IPS-NIHi7 (cell line): Measurements from ENCODE around the gene USP9Y.

Experiments
- DNase-seq: peaks from one replicate; pipeline ENCODE4 v3.0.0; 2012; ENCODE audit warnings: mixed read lengths; ENCODE audit errors: extremely low spot score

The USP9Y gene

DNA sequence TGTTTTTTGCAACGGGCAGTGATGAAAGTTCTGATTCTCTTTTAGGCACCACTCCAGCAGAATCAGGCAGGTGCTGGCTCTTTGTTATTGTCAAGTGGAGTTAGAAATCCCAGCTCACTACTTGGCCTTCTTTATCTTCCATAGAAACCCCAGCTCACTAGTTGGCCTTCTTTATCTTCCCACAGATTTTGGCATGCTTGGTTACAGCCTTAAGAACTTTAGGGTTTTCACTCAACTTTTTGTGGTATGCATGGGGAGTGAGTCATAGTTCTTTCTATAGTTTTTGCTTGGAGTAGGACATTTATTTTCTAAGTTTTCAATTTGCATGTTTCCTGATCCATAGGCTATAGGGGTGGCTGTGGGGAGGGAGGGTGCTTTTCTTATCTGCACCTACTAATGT is 55.0 kb downstream of the USP9Y start:
- DNase-seq, result no peak

- DNase-seq, result no peak
Measured at GRCh38 chrY:12765976-12766375, 64.9 kb downstream of the USP9Y start.

- no peak for DNase-seq
Measured at GRCh38 chrY:12784521-12784920, 83.5 kb downstream of the USP9Y start.

DNA sequence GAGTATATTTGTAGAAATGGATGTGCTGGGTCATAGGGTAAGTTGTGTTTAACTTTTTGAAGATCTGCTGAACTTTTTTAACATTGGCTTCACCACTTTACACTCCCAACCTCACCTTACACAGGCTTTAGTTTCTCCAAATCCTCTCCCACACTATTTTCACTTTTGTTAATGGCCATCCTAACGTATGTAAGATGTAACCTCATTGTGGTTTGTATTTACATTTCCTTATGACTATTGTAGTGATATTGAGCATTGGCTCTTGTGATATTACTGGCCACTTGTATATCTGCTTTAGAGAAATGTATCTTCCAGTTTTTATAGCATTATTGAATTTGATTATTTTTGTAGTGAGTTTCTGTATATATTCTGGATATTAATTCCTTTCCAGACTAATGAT is 93.0 kb downstream of the USP9Y start:
- no peak for DNase-seq

DNA sequence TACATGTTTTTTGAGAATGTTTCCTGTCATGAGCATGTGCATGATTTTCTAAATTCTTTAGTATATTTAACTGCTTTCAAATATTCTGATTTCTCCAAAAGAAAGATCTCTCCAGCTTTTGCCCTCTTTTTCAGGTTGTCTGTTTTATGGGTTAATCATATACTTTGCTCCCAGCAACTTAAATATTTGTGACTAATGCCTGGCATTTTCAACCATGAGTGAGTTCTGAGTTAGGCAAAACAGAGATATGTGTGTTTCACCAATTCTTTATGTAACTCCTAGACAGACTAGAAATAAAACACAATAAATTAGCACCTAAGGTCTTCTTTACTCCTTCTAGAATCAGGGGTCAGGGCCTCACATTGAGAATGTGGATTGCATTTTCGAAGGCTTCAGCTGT is 107.0 kb downstream of the USP9Y start:
- DNase-seq, result no peak

DNA sequence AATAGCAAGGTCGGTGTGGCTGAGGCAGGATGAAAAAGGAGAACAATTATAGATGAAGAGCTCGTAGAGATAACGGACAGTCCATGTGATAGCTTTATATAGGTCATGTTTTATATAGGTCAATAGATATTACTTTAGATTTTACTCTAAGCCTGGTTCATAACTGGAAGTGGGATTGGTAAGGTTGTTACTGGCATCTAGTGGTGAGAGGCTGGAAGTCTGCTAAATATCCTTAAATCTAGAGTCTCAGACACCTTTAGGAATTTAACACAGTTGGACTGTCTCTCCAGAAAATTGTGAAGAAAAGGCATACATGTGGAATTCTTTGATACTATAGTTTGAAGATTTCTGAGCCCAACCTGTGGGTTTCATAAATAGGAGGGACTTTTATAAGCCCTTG is 108.0 kb downstream of the USP9Y start:
- no peak for DNase-seq

GRCh38 chrY:12823408-12823807 is 122.4 kb downstream of the USP9Y start:
- DNase-seq, result no peak

DNA sequence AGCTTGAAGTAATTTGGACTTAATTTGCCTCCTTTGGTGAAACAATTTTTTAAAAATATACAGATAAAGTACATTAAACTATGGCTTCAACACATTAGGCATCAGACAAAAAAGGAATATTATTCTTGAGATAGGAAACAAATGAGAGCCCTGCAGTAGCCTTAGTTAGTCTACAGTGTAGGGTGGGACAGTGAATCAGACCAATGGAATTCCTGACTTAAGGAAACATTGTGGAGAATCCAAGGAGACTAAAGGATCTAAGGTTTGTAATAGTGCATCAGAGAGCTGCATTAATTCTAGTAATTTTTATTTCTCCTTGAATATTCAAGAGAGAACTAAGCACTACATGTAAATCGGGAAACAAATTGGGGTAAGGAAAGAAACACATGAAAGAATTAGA is 125.8 kb downstream of the USP9Y start:
- no peak for DNase-seq

- DNase-seq, result no peak
Measured at GRCh38 chrY:12833284-12833683, 132.3 kb downstream of the USP9Y start.

DNA sequence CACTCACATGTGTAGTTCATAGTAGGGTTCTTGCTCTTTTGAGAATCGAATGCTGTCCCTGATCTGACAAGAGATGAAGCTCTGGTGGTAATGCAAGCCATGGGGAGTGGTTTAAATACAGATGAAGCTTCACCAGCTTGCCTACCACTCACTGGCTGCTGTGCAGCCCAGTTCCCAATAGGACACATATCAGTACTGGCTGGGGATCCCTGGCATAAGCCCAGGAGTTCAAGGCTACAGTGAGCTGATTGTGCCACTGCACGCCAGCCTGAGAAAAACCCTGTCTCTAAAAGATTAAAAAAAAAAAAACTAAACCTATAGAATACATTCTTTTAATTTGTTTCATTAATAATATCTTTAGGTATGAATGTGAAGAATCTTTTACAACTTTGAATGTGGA is 136.5 kb downstream of the USP9Y start:
- DNase-seq, result no peak

- no peak for DNase-seq
Measured at GRCh38 chrY:12841368-12841767, 140.3 kb downstream of the USP9Y start.

GRCh38 chrY:12846793-12847192 is 145.8 kb downstream of the USP9Y start:
- no peak for DNase-seq

- DNase-seq, result no peak
Measured at GRCh38 chrY:12855791-12856275, 154.8 kb downstream of the USP9Y start.

GRCh38 chrY:12867960-12868359 is 166.9 kb downstream of the USP9Y start:
- DNase-seq, result no peak

GRCh38 chrY:12896973-12897372 is 195.9 kb downstream of the USP9Y start:
- DNase-seq, result no peak

- DNase-seq, result no peak
Measured at GRCh38 chrY:12898604-12899003, 197.6 kb downstream of the USP9Y start.

GRCh38 chrY:12904618-12905516 is 203.8 kb downstream of the USP9Y start, which contains the start of gene DDX3Y:
TSS of gene DDX3Y (plus strand) at chrY:12904868. CDS start at chrY:12904937, 69 bp downstream.
- DNase-seq, result no peak

- no peak for DNase-seq
Measured at GRCh38 chrY:12905517-12905872, 204.5 kb downstream of the USP9Y start.

GRCh38 chrY:12905895-12906294 is 204.9 kb downstream of the USP9Y start:
- no peak for DNase-seq
